Measurements from ENCODE around the gene ACTG2.
"Not testable (repeated sequence)": the region's sequence is repeated elsewhere in the genome, so short reads cannot be mapped to it uniquely, and the experiment has no call there.

The ACTG2 gene

GRCh38 chr2:73877984-73878383, 14.8 kb upstream of the ACTG2 start:
- not testable (repeated sequence) for H3K4ac ChIP-seq (ENCODE audit: low read length); H3K4me3 ChIP-seq (ENCODE audit: low read length in 2 of 2); H3K18ac ChIP-seq (ENCODE audit: low read length); H4K91ac ChIP-seq (ENCODE audit: low read depth, low read length, poor library complexity); H3K79me1 ChIP-seq (ENCODE audit: low read depth, low read length); H3K14ac ChIP-seq (ENCODE audit: low read length); H3K9ac ChIP-seq (ENCODE audit: low read depth, low read length, poor library complexity); H2BK15ac ChIP-seq (ENCODE audit: low read length); H2BK12ac ChIP-seq (ENCODE audit: low read length); H2BK120ac ChIP-seq (ENCODE audit: low read depth, low read length); H3K9me3 ChIP-seq (replicated peaks in 1 of 2; ENCODE audit: control insufficient read depth in 2 of 2, insufficient read depth in 1 of 2, low read depth in 1 of 2, low read length in 2 of 2); H3K36me3 ChIP-seq (replicated peaks in 1 of 2; ENCODE audit: control insufficient read depth in 2 of 2, insufficient read depth in 2 of 2, low read length in 2 of 2); H2AFZ ChIP-seq (ENCODE audit: low read length); H4K8ac ChIP-seq (ENCODE audit: low read depth, low read length); DNase-seq (ENCODE audit: low spot score); H3K4me1 ChIP-seq (ENCODE audit: control insufficient read depth in 2 of 2, insufficient read depth in 1 of 2, low read depth in 1 of 2, low read length in 2 of 2); H3K27ac ChIP-seq (replicated peaks; ENCODE audit: low read length); H2AK5ac ChIP-seq (ENCODE audit: low read depth, low read length); H3K27me3 ChIP-seq (ENCODE audit: control insufficient read depth in 3 of 3, insufficient read depth in 3 of 3, low read depth in 1 of 3, low read length in 3 of 3); H2BK5ac ChIP-seq (ENCODE audit: low read length); H3K4me2 ChIP-seq (ENCODE audit: insufficient read depth, low read length, poor library complexity, severe bottlenecking); H3K23ac ChIP-seq (ENCODE audit: low read depth, low read length, poor library complexity)
- no CpG with 5 or more reads among the region's 5 CpGs for WGBS, 2 donors (ENCODE audit: extremely low coverage in 2 of 2, insufficient read length in 2 of 2, insufficient replicate concordance in 1 of 2)

- Histone ChIP-seq H2BK15ac (ENCODE audit: low read length) (no peak overlapping the region), H3K27ac (replicated peaks; ENCODE audit: low read length) (no peak overlapping the region), H2BK120ac (ENCODE audit: low read depth, low read length) (no peak overlapping the region), H2BK12ac (ENCODE audit: low read length) (no peak overlapping the region), H3K36me3 (replicated peaks in 1 of 2; ENCODE audit: control insufficient read depth in 2 of 2, insufficient read depth in 2 of 2, low read length in 2 of 2) (no peaks in the 10 kb centered on the region), H2AFZ (ENCODE audit: low read length) (no peak overlapping the region), H3K14ac (ENCODE audit: low read length) (no peak overlapping the region), H3K9me3 (replicated peaks in 1 of 2; ENCODE audit: control insufficient read depth in 2 of 2, insufficient read depth in 1 of 2, low read depth in 1 of 2, low read length in 2 of 2) (no peaks in the 10 kb centered on the region), H2BK5ac (ENCODE audit: low read length) (no peak overlapping the region), H3K9ac (ENCODE audit: low read depth, low read length, poor library complexity) (no peak overlapping the region), H3K4ac (ENCODE audit: low read length) (no peak overlapping the region), H3K18ac (ENCODE audit: low read length) (no peak overlapping the region), H3K79me1 (ENCODE audit: low read depth, low read length) (no peaks in the 10 kb centered on the region), H2AK5ac (ENCODE audit: low read depth, low read length) (no peak overlapping the region), H4K8ac (ENCODE audit: low read depth, low read length) (no peak overlapping the region), H4K91ac (ENCODE audit: low read depth, low read length, poor library complexity) (no peak overlapping the region), H3K4me1 (ENCODE audit: control insufficient read depth in 2 of 2, insufficient read depth in 1 of 2, low read depth in 1 of 2, low read length in 2 of 2) (no peaks in the 10 kb centered on the region), H3K4me2 (ENCODE audit: insufficient read depth, low read length, poor library complexity, severe bottlenecking) (no peak overlapping the region), H3K23ac (ENCODE audit: low read depth, low read length, poor library complexity) (no peak overlapping the region), H3K4me3 (ENCODE audit: low read length in 2 of 2) (no peak overlapping the region), H3K27me3 (ENCODE audit: control insufficient read depth in 3 of 3, insufficient read depth in 3 of 3, low read depth in 1 of 3, low read length in 3 of 3) (peaks cover 0 to 3% (median 0%) of the 10 kb centered on the region in 3 experiments)
- WGBS, 2 donors (ENCODE audit: extremely low coverage in 2 of 2, insufficient read length in 2 of 2, insufficient replicate concordance in 1 of 2), result no CpG with 5 or more reads among the region's 2 CpGs
- no peak for DNase-seq (ENCODE audit: low spot score)
These were observed 7.4 kb upstream of the ACTG2 start for GRCh38 chr2:73885406-73885805.

- Histone ChIP-seq H2BK120ac (ENCODE audit: low read depth, low read length) (no peak overlapping the region), H3K9ac (ENCODE audit: low read depth, low read length, poor library complexity) (no peak overlapping the region), H3K14ac (ENCODE audit: low read length) (no peak overlapping the region), H3K36me3 (replicated peaks in 1 of 2; ENCODE audit: control insufficient read depth in 2 of 2, insufficient read depth in 2 of 2, low read length in 2 of 2) (no peaks in the 10 kb centered on the region), H3K18ac (ENCODE audit: low read length) (no peak overlapping the region), H2BK12ac (ENCODE audit: low read length) (no peak overlapping the region), H3K9me3 (replicated peaks in 1 of 2; ENCODE audit: control insufficient read depth in 2 of 2, insufficient read depth in 1 of 2, low read depth in 1 of 2, low read length in 2 of 2) (no peaks in the 10 kb centered on the region), H3K27ac (replicated peaks; ENCODE audit: low read length) (no peak overlapping the region), H4K8ac (ENCODE audit: low read depth, low read length) (no peak overlapping the region), H2BK15ac (ENCODE audit: low read length) (no peak overlapping the region), H3K4me3 (ENCODE audit: low read length in 2 of 2) (no peak overlapping the region), H3K27me3 (ENCODE audit: control insufficient read depth in 3 of 3, insufficient read depth in 3 of 3, low read depth in 1 of 3, low read length in 3 of 3) (peaks cover 0 to 7% (median 0%) of the 10 kb centered on the region in 3 experiments), H3K4me2 (ENCODE audit: insufficient read depth, low read length, poor library complexity, severe bottlenecking) (no peak overlapping the region), H3K23ac (ENCODE audit: low read depth, low read length, poor library complexity) (no peak overlapping the region), H3K79me1 (ENCODE audit: low read depth, low read length) (no peaks in the 10 kb centered on the region), H2BK5ac (ENCODE audit: low read length) (no peak overlapping the region), H2AK5ac (ENCODE audit: low read depth, low read length) (no peak overlapping the region), H4K91ac (ENCODE audit: low read depth, low read length, poor library complexity) (no peak overlapping the region), H3K4me1 (ENCODE audit: control insufficient read depth in 2 of 2, insufficient read depth in 1 of 2, low read depth in 1 of 2, low read length in 2 of 2) (peaks cover 0 to 3% of the 10 kb centered on the region in 2 donors), H2AFZ (ENCODE audit: low read length) (no peak overlapping the region), H3K4ac (ENCODE audit: low read length) (no peak overlapping the region)
- WGBS, 2 donors (ENCODE audit: extremely low coverage in 2 of 2, insufficient read length in 2 of 2, insufficient replicate concordance in 1 of 2), result no CpG with 5 or more reads among the region's 4 CpGs
- DNase-seq (ENCODE audit: low spot score), result no peak
These were observed 6.5 kb upstream of the ACTG2 start for GRCh38 chr2:73886357-73886756.

- WGBS, 2 donors (ENCODE audit: extremely low coverage in 2 of 2, insufficient read length in 2 of 2, insufficient replicate concordance in 1 of 2), result no CpG with 5 or more reads among the region's 11 CpGs
- not testable (repeated sequence) for H2BK15ac ChIP-seq (ENCODE audit: low read length); H3K36me3 ChIP-seq (replicated peaks in 1 of 2; ENCODE audit: control insufficient read depth in 2 of 2, insufficient read depth in 2 of 2, low read length in 2 of 2); H3K4ac ChIP-seq (ENCODE audit: low read length); H3K23ac ChIP-seq (ENCODE audit: low read depth, low read length, poor library complexity); H2BK12ac ChIP-seq (ENCODE audit: low read length); H2AFZ ChIP-seq (ENCODE audit: low read length); H3K18ac ChIP-seq (ENCODE audit: low read length); H3K9me3 ChIP-seq (replicated peaks in 1 of 2; ENCODE audit: control insufficient read depth in 2 of 2, insufficient read depth in 1 of 2, low read depth in 1 of 2, low read length in 2 of 2); H4K91ac ChIP-seq (ENCODE audit: low read depth, low read length, poor library complexity); H3K4me2 ChIP-seq (ENCODE audit: insufficient read depth, low read length, poor library complexity, severe bottlenecking); H3K79me1 ChIP-seq (ENCODE audit: low read depth, low read length); H2BK5ac ChIP-seq (ENCODE audit: low read length); H3K4me1 ChIP-seq (ENCODE audit: control insufficient read depth in 2 of 2, insufficient read depth in 1 of 2, low read depth in 1 of 2, low read length in 2 of 2); H3K27ac ChIP-seq (replicated peaks; ENCODE audit: low read length); DNase-seq (ENCODE audit: low spot score); H4K8ac ChIP-seq (ENCODE audit: low read depth, low read length); H2BK120ac ChIP-seq (ENCODE audit: low read depth, low read length); H3K14ac ChIP-seq (ENCODE audit: low read length); H2AK5ac ChIP-seq (ENCODE audit: low read depth, low read length); H3K4me3 ChIP-seq (ENCODE audit: low read length in 2 of 2); H3K9ac ChIP-seq (ENCODE audit: low read depth, low read length, poor library complexity)
- peaks cover 0 to 15% (median 0%) of the 10 kb centered on the region in 3 experiments for H3K27me3 ChIP-seq (ENCODE audit: control insufficient read depth in 3 of 3, insufficient read depth in 3 of 3, low read depth in 1 of 3, low read length in 3 of 3)
These were observed 5.0 kb upstream of the ACTG2 start for GRCh38 chr2:73887596-73888353.
